Type B pancreatic cell (in vitro differentiated cells): ENCODE measurements around the gene PIAS3. TPM values are rescaled to one million over a fixed set of nuclear protein-coding genes. Genes with fewer than 3 reads are reported as not detected.
"Not testable (repeated sequence)": the region's sequence is repeated elsewhere in the genome, so short reads cannot be mapped to it uniquely, and the experiment has no call there.

Source experiments
- DNase-seq: peaks from one replicate; pipeline ENCODE4 v3.0.0; 2021; ENCODE audit warnings: mixed read lengths; ENCODE audit not compliant: unreplicated experiment; ENCODE audit errors: extremely low spot score
- H3K27ac Mint-ChIP-seq: 2 replicates; pipeline ENCODE4 v1.8.0; 2021; ENCODE audit warnings: mild to moderate bottlenecking, mixed read lengths
- H3K27me3 Mint-ChIP-seq: 2 replicates; pipeline ENCODE4 v1.8.0; 2021; ENCODE audit warnings: mixed read lengths
- H3K36me3 Mint-ChIP-seq: 2 replicates; pipeline ENCODE4 v1.8.0; 2021; ENCODE audit warnings: mixed read lengths
- H3K4me1 Mint-ChIP-seq: one replicate; pipeline ENCODE4 v1.8.0; 2021; ENCODE audit warnings: mixed read lengths; ENCODE audit not compliant: unreplicated experiment
- H3K4me3 Mint-ChIP-seq: 2 replicates; pipeline ENCODE4 v1.8.0; 2021; ENCODE audit warnings: mild to moderate bottlenecking, mixed read lengths
- H3K9me3 Mint-ChIP-seq: 2 replicates; pipeline ENCODE4 v1.8.0; 2021; ENCODE audit warnings: mixed read lengths
- CTCF ChIP-seq: fragments of 200-600 bp; sonication (generic); conservative IDR thresholded peaks from 2 replicates; pipeline ENCODE4 v1.5.0; 2021; ENCODE audit warnings: antibody characterized with exemption, mild to moderate bottlenecking
- total RNA-seq: library from RNA; stranded (reverse); gene quantifications from 2 replicates; pipeline ENCODE4 v1.2.1, GENCODE V29; 2021; ENCODE audit warnings: low replicate concordance

PIAS3 gene
- total RNA-seq, 1 donor from 2014 or later: 40.0 TPM

- H3K27me3 Mint-ChIP-seq: no peaks in the 10 kb centered on the region
- no peak for DNase-seq
- H3K36me3 Mint-ChIP-seq: peaks cover 16% of the 10 kb centered on the region
- H3K9me3 Mint-ChIP-seq: no peaks in the 10 kb centered on the region
- H3K4me1 Mint-ChIP-seq: peaks cover 5% of the 10 kb centered on the region
- H3K4me3 Mint-ChIP-seq: no peak overlapping the region
- no peak overlapping the region for H3K27ac Mint-ChIP-seq
- TF ChIP-seq CTCF: peak; percentile 72
Observed at GRCh38 chr1:145846201-145846612, 12.7 kb downstream of the PIAS3 start.

GRCh38 chr1:145845514-145846161 is 13.2 kb downstream of the PIAS3 start, which contains the start of gene NUDT17:
TSS of gene NUDT17 (plus strand) at chr1:145845630. CDS start at chr1:145845641, 11 bp downstream.
- H3K4me1 Mint-ChIP-seq: peaks cover 5% of the 10 kb centered on the region

DNA sequence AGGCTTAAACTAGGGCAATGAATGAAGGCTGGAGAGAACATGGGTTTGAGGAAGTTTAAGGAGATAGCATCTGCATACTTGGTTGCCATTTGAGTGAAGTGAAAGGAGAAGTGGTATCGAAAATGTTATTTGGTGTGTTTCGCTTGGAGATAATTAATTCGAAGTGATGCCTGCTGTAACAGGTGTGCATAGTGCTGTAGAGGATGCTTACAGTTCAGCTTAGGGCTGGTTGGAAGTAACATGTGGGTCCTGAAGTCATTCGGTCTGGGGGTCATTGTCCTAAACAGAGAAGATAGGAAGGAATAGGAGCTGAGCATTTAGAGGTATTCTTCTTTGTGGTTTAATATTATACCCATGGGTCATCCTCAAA is 13.8 kb downstream of the PIAS3 start:
- H3K4me3 Mint-ChIP-seq: no peak overlapping the region
- H3K9me3 Mint-ChIP-seq: no peaks in the 10 kb centered on the region
- no peak overlapping the region for H3K27ac Mint-ChIP-seq
- no peaks in the 10 kb centered on the region for H3K27me3 Mint-ChIP-seq
- peaks cover 5% of the 10 kb centered on the region for H3K4me1 Mint-ChIP-seq
- peaks cover 10% of the 10 kb centered on the region for H3K36me3 Mint-ChIP-seq
- no peak for TF ChIP-seq CTCF
- DNase-seq: no peak

More at GRCh38 chr1:145845514-145846161, 13.2 kb downstream of the PIAS3 start, which contains the start of gene NUDT17:
- DNase-seq: peak; percentile 85
- Mint-ChIP-seq H3K9me3 (no peaks in the 10 kb centered on the region), H3K36me3 (peaks cover 12% of the 10 kb centered on the region), H3K27me3 (no peaks in the 10 kb centered on the region), H3K4me3 (no peak within 1 kb of the TSS), H3K27ac (no peak within 1 kb of the TSS)
- peak; percentile 96 for TF ChIP-seq CTCF

- no peak for DNase-seq
- no peaks in the 10 kb centered on the region for H3K27me3 Mint-ChIP-seq
- peaks cover 11% of the 10 kb centered on the region for H3K36me3 Mint-ChIP-seq
- H3K27ac Mint-ChIP-seq: no peak overlapping the region
- no peak overlapping the region for H3K4me3 Mint-ChIP-seq
- peaks cover 5% of the 10 kb centered on the region for H3K4me1 Mint-ChIP-seq
- TF ChIP-seq CTCF: no peak
- no peaks in the 10 kb centered on the region for H3K9me3 Mint-ChIP-seq
Observed at GRCh38 chr1:145843031-145843430, 15.8 kb downstream of the PIAS3 start.

- Mint-ChIP-seq H3K36me3 (peaks cover 24% of the 10 kb centered on the region), H3K4me3 (no peak overlapping the region), H3K27ac (no peak overlapping the region), H3K27me3 (no peaks in the 10 kb centered on the region), H3K9me3 (no peaks in the 10 kb centered on the region), H3K4me1 (no peaks in the 10 kb centered on the region)
- DNase-seq: no peak
- TF ChIP-seq CTCF: no peak
Observed at GRCh38 chr1:145837656-145838055, 21.2 kb downstream of the PIAS3 start.

GRCh38 chr1:145830810-145831209 is 28.1 kb downstream of the PIAS3 start:
- not testable (repeated sequence) for H3K27ac Mint-ChIP-seq, H3K4me1 Mint-ChIP-seq, H3K9me3 Mint-ChIP-seq, H3K4me3 Mint-ChIP-seq, DNase-seq, H3K27me3 Mint-ChIP-seq
- peaks cover 47% of the 10 kb centered on the region for H3K36me3 Mint-ChIP-seq
